Neural progenitor cell (in vitro differentiated cells): ENCODE data around the gene RAB11FIP3. TPM values are rescaled to one million over a fixed set of nuclear protein-coding genes. Genes with fewer than 3 reads are reported as not detected.

ENCODE experiments used
- DNase-seq: peaks from one replicate; pipeline ENCODE4 v3.0.0-alpha.2; 2016; ENCODE audit warnings: low spot score
- H2AFZ ChIP-seq: fragments of 200-600 bp; sonication (generic); replicated peaks from 2 replicates; pipeline ENCODE4 v1.6.1; 2016; ENCODE audit warnings: antibody characterized with exemption
- H3F3A ChIP-seq: fragments of 200-600 bp; sonication (generic); 2 replicates; pipeline ENCODE4 v1.6.1; 2016; ENCODE audit warnings: antibody characterized with exemption, low read depth
- H3K27ac ChIP-seq: fragments of 200-600 bp; sonication (generic); 2 replicates; pipeline ENCODE4 v1.5.1; 2016; ENCODE audit warnings: mild to moderate bottlenecking
- H3K27me3 ChIP-seq: fragments of 200-600 bp; sonication (generic); 2 replicates; pipeline ENCODE4 v1.6.1; 2016; ENCODE audit warnings: mild to moderate bottlenecking, moderate library complexity
- H3K36me3 ChIP-seq: fragments of 200-600 bp; sonication (generic); 2 replicates; pipeline ENCODE4 v1.5.1; 2016
- H3K4me1 ChIP-seq: fragments of 200-600 bp; sonication (generic); 2 replicates; pipeline ENCODE4 v1.6.1; 2016; ENCODE audit warnings: mixed run types
- H3K4me2 ChIP-seq: fragments of 200-600 bp; sonication (generic); 2 replicates; pipeline ENCODE4 v1.6.1; 2016
- H3K4me3 ChIP-seq: fragments of 200-600 bp; sonication (generic); 2 replicates; pipeline ENCODE4 v1.5.1; 2016
- H3K79me2 ChIP-seq: fragments of 200-600 bp; sonication (generic); 2 replicates; pipeline ENCODE4 v1.6.1; 2016; ENCODE audit warnings: low read depth
- H3K9ac ChIP-seq: fragments of 200-600 bp; sonication (generic); 2 replicates; pipeline ENCODE4 v1.6.1; 2016
- H3K9me3 ChIP-seq: fragments of 200-600 bp; sonication (generic); 2 replicates; pipeline ENCODE4 v1.5.1; 2016; ENCODE audit warnings: low read depth
- H4K20me1 ChIP-seq: fragments of 200-600 bp; sonication (generic); 2 replicates; pipeline ENCODE4 v1.6.1; 2016; ENCODE audit warnings: low read depth
- H3K27ac Mint-ChIP-seq: 3 replicates; pipeline ENCODE4 v1.8.0; 2021; ENCODE audit warnings: mixed read lengths
- H3K27me3 Mint-ChIP-seq: 2 replicates; pipeline ENCODE4 v1.8.0; 2022; ENCODE audit warnings: low read depth, mild to moderate bottlenecking, inconsistent platforms, moderate library complexity, mixed read lengths; ENCODE audit not compliant: insufficient read depth
- H3K36me3 Mint-ChIP-seq: 3 replicates; pipeline ENCODE4 v1.8.0; 2021; ENCODE audit warnings: mixed read lengths
- H3K4me1 Mint-ChIP-seq: 3 replicates; pipeline ENCODE4 v1.8.0; 2021; ENCODE audit warnings: mixed read lengths
- H3K4me3 Mint-ChIP-seq: 3 replicates; pipeline ENCODE4 v1.8.0; 2021; ENCODE audit warnings: mild to moderate bottlenecking, moderate library complexity, mixed read lengths
- H3K9me3 Mint-ChIP-seq: 3 replicates; pipeline ENCODE4 v1.8.0; 2020; ENCODE audit warnings: mixed read lengths
- CTCF ChIP-seq: fragments of 200-600 bp; sonication (generic); IDR thresholded peaks from 2 replicates; pipeline ENCODE4 v1.5.1; 2017; ENCODE audit warnings: antibody characterized with exemption, mild to moderate bottlenecking
- EZH2 ChIP-seq: fragments of 200-600 bp; sonication (generic); IDR thresholded peaks from 2 replicates; pipeline ENCODE4 v1.6.1; 2017; ENCODE audit warnings: antibody characterized with exemption, mild to moderate bottlenecking, moderate library complexity
- EZH2phosphoT487 ChIP-seq: fragments of 200-600 bp; sonication (generic); IDR thresholded peaks from 2 replicates; pipeline ENCODE4 v1.6.1; 2017; ENCODE audit warnings: antibody characterized with exemption
- total RNA-seq: library from RNA; depleted of rRNA; stranded (reverse); fragments of >200 nt; gene quantifications from 2 replicates; pipeline ENCODE4 v1.2.3, GENCODE V29; 2015; ENCODE audit warnings: low replicate concordance

Gene RAB11FIP3
- total RNA-seq, 1 donor from 2014 or later, result 15.5 TPM

DNA sequence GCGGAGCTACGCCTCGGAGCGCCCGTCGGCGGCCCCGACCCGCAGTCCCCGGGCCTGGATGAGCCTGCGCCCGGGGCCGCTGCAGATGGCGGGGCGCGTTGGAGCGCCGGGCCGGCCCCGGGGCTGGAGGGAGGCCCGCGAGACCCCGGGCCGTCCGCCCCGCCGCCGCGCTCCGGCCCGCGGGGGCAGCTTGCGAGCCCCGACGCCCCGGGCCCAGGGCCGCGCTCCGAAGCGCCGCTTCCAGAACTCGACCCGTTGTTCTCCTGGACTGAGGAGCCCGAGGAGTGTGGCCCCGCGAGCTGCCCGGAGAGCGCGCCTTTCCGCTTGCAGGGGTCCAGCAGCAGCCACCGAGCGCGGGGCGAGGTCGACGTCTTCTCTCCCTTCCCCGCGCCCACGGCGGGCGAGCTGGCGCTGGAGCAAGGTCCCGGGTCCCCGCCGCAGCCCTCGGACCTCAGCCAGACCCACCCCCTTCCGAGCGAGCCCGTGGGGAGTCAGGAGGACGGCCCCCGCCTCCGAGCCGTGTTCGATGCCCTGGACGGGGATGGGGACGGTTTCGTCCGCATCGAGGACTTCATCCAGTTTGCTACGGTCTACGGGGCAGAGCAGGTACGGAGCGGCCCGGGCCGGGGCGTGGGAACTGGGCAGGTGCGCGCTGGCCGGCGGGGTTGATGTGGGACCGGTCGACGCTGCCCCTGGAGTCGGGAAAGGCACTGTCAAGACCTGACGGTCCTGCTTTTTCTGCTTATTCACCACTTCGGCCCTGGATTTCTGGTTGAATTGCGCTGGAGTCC, 861 bp downstream of the RAB11FIP3 start:
- no peak for TF ChIP-seq CTCF
- TF ChIP-seq EZH2, result peak; percentile 37
- Mint-ChIP-seq H3K4me3 (peak overlapping the region; percentile 95), H3K27ac (no peak overlapping the region), H3K27me3 (peaks cover 14% of the 10 kb centered on the region), H3K4me1 (peaks cover 36% of the 10 kb centered on the region), H3K9me3 (peaks cover 3% of the 10 kb centered on the region), H3K36me3 (peaks cover 19% of the 10 kb centered on the region)
- H3K27me3 ChIP-seq, result peaks cover 39% of the 10 kb centered on the region
- H3K4me1 ChIP-seq, result peaks cover 17% of the 10 kb centered on the region
- no peak overlapping the region for H3K27ac ChIP-seq
- no peaks in the 10 kb centered on the region for H3F3A ChIP-seq
- H3K4me3 ChIP-seq, result peak overlapping the region; percentile 99
- peak; percentile 42 for DNase-seq
- H3K4me2 ChIP-seq, result peak overlapping the region; percentile 96
- peak overlapping the region; percentile 55 for H3K9ac ChIP-seq
- peaks cover 52% of the 10 kb centered on the region for H3K79me2 ChIP-seq
- no peaks in the 10 kb centered on the region for H3K36me3 ChIP-seq
- no peaks in the 10 kb centered on the region for H3K9me3 ChIP-seq
- H4K20me1 ChIP-seq, result peaks cover 52% of the 10 kb centered on the region
- H2AFZ ChIP-seq, result peak overlapping the region; percentile 72

- H2AFZ ChIP-seq, result no peak overlapping the region
- TF ChIP-seq CTCF, result no peak
- no peak for TF ChIP-seq EZH2
- TF ChIP-seq EZH2phosphoT487, result no peak
- H3K27ac Mint-ChIP-seq, result peak overlapping the region; percentile 92
Measured at GRCh38 chr16:426906-427249, 1.4 kb downstream of the RAB11FIP3 start.

DNA sequence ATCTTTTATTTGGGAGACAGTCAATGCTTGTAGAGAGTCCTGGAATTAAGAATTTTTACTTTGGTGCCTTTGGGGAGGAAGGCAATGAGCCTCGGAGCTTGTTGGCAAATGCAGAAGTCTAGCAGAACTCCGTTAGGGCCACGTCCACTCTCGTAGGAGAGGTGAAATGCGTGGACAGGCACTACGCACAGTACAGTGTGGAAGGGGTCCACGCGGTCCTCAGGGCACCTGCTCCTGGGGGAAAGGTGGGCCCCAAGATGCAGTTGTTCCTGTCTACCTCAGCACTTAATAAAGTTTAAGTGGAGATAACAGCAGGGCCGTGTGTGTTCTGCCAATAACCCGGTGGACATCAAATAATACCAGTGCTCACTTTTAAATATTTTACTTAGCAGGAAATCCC, 1.8 kb downstream of the RAB11FIP3 start:
- no peak for TF ChIP-seq EZH2
- TF ChIP-seq EZH2phosphoT487, result no peak
- TF ChIP-seq CTCF, result no peak
- H3K9ac ChIP-seq, result no peak overlapping the region
- H3K4me1 Mint-ChIP-seq, result peaks cover 36% of the 10 kb centered on the region
- peaks cover 17% of the 10 kb centered on the region for H3K4me1 ChIP-seq
- H3K79me2 ChIP-seq, result peaks cover 58% of the 10 kb centered on the region
- H3F3A ChIP-seq, result no peaks in the 10 kb centered on the region
- peak overlapping the region; percentile 95 for H3K4me3 Mint-ChIP-seq
- peaks cover 55% of the 10 kb centered on the region for H4K20me1 ChIP-seq
- H3K36me3 ChIP-seq, result no peaks in the 10 kb centered on the region
- no peak overlapping the region for H3K27ac ChIP-seq
- peaks cover 3% of the 10 kb centered on the region for H3K9me3 Mint-ChIP-seq
- no peak overlapping the region for H2AFZ ChIP-seq
- DNase-seq, result no peak
- peak overlapping the region; percentile 99 for H3K4me3 ChIP-seq
- H3K27me3 Mint-ChIP-seq, result peaks cover 12% of the 10 kb centered on the region
- peaks cover 39% of the 10 kb centered on the region for H3K27me3 ChIP-seq
- peaks cover 19% of the 10 kb centered on the region for H3K36me3 Mint-ChIP-seq
- H3K4me2 ChIP-seq, result peak overlapping the region; percentile 96
- peak overlapping the region; percentile 92 for H3K27ac Mint-ChIP-seq
- H3K9me3 ChIP-seq, result no peaks in the 10 kb centered on the region

More at GRCh38 chr16:426906-427249, 1.4 kb downstream of the RAB11FIP3 start:
- no peaks in the 10 kb centered on the region for H3K36me3 ChIP-seq
- peak overlapping the region; percentile 96 for H3K4me2 ChIP-seq
- H3K79me2 ChIP-seq, result peaks cover 54% of the 10 kb centered on the region
- H3K4me3 Mint-ChIP-seq, result peak overlapping the region; percentile 95
- peaks cover 55% of the 10 kb centered on the region for H4K20me1 ChIP-seq
- H3K9ac ChIP-seq, result peak overlapping the region; percentile 55
- H3K9me3 Mint-ChIP-seq, result peaks cover 3% of the 10 kb centered on the region
- no peaks in the 10 kb centered on the region for H3F3A ChIP-seq
- H3K9me3 ChIP-seq, result no peaks in the 10 kb centered on the region
- peaks cover 39% of the 10 kb centered on the region for H3K27me3 ChIP-seq
- DNase-seq, result no peak
- H3K27ac ChIP-seq, result no peak overlapping the region
- H3K4me1 Mint-ChIP-seq, result peaks cover 36% of the 10 kb centered on the region
- peaks cover 19% of the 10 kb centered on the region for H3K36me3 Mint-ChIP-seq
- peaks cover 14% of the 10 kb centered on the region for H3K27me3 Mint-ChIP-seq
- H3K4me3 ChIP-seq, result peak overlapping the region; percentile 99
- peaks cover 17% of the 10 kb centered on the region for H3K4me1 ChIP-seq
